WI38 (cell line): ENCODE data around the gene ZNF236.
A peak's percentile ranks its signal among the peaks of the same experiment; 100 is the strongest.

Source experiments
- H3K4me3 ChIP-seq: 2 replicates; pipeline ENCODE4 v1.5.1; 2011; ENCODE audit warnings: low read depth, mild to moderate bottlenecking, control low read depth, low read length
- TF ChIP-seq, protein P1 (sequence below): IDR thresholded peaks from 2 replicates; pipeline ENCODE4 v1.5.1; 2012; ENCODE audit warnings: low read depth, mild to moderate bottlenecking, control low read depth, low read length

The ZNF236 gene

DNA sequence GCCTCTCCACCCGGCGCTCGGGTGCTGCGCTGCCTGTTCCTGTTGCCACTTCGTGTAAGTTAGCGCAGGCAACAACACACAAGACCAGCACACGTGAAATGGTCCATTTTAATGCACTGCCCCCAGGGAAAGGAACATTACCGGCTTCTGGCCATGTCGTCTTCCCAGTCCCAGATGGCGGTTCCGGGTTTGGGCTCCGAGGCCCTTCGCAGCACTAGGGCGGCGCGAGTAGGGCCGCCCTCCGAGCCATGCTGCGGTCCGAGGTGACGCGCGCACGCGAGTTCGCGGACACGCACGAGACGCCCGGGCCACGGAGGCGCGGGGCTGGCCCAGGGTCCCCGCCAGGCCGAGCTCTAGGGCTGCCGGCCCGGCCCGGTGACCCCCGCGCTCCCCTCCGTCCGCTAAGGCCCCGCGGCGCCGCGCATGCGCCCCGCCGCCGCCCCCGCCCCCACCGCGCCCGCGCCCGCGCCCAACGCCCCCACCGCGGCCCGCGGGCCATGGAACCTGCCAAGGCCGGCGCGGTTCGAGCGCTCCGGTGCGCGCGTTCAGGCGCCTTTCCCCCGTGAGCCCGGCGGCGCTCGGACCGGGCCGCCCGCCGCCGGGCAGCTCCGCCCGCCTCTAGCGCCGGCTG lies 367 bp upstream of the ZNF236 start:
- TF ChIP-seq, protein P1, sequence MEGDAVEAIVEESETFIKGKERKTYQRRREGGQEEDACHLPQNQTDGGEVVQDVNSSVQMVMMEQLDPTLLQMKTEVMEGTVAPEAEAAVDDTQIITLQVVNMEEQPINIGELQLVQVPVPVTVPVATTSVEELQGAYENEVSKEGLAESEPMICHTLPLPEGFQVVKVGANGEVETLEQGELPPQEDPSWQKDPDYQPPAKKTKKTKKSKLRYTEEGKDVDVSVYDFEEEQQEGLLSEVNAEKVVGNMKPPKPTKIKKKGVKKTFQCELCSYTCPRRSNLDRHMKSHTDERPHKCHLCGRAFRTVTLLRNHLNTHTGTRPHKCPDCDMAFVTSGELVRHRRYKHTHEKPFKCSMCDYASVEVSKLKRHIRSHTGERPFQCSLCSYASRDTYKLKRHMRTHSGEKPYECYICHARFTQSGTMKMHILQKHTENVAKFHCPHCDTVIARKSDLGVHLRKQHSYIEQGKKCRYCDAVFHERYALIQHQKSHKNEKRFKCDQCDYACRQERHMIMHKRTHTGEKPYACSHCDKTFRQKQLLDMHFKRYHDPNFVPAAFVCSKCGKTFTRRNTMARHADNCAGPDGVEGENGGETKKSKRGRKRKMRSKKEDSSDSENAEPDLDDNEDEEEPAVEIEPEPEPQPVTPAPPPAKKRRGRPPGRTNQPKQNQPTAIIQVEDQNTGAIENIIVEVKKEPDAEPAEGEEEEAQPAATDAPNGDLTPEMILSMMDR: no peak
- H3K4me3 ChIP-seq: peak overlapping the region; percentile 91

DNA sequence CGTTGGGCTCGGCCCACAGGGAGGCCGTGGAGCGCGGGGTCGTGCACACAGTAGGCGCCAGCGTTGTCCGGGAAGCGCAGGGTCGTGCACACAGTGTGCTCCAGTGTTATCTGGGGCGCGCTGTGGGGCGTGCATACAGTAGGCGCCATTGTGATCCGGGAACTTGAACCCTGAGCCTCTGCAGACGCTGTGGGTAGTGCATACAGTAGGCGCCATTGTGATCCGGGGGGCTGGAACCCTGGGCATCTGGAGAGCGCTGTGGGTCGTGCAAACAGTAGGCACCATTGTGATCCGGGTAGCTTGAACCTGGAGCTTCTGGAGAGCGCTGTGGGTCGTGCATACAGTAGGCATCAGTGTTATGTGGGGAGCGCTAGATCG lies 793 bp downstream of the ZNF236 start:
- peak overlapping the region; percentile 73 for H3K4me3 ChIP-seq

DNA sequence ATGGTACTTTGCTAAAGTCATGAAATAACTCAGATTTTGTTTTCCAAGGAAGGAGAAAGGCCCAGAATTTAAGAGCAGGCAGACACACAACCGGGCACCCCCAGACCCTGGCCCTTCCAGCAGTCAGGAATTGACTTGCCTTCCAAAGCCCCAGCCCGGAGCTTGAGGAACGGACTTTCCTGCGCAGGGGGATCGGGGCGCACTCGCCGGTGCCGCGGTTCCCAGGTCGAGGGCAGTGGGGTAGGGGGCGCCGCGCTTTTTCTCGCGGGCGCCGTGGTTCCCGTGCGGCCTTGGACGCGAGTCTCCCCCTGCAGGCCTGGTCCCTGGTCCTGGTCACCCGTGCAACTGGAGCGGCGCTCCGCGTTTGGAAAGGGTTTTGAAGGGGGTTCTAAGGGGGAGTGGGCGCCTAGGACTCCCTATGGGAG lies 1.2 kb downstream of the ZNF236 start:
- H3K4me3 ChIP-seq: peak overlapping the region; percentile 73
- TF ChIP-seq, protein P1: no peak

More for the DNA sequence above, 793 bp downstream of the ZNF236 start:
- TF ChIP-seq, protein P1: no peak

DNA sequence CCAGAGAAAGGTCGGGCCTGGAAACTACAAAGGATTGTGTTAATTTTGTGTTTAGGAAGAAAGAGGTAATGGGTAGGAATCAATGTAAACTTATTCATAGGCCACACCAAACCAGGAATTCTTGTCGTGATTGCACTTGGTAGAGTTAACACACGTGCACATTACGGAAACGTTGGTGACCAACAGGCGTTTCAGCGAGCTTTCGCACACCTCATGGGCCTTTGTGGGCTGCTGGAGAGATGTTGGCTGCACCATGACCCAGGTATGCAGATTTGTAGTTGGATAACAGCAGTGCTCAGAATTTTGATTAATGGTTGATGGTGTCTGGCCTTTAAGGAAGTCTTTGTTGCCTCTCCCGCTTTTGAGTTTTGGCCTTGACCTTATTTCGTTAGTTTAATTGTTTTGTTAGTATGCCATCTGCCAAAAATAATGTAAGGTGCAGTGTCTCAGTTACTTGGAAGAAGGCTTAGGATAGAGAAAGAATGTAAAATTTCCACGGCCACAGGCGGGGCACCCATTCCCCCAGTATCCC lies 1.9 kb downstream of the ZNF236 start:
- peak overlapping the region; percentile 73; the same call in 1 of the 2 replicates for H3K4me3 ChIP-seq
- TF ChIP-seq, protein P1: no peak

DNA sequence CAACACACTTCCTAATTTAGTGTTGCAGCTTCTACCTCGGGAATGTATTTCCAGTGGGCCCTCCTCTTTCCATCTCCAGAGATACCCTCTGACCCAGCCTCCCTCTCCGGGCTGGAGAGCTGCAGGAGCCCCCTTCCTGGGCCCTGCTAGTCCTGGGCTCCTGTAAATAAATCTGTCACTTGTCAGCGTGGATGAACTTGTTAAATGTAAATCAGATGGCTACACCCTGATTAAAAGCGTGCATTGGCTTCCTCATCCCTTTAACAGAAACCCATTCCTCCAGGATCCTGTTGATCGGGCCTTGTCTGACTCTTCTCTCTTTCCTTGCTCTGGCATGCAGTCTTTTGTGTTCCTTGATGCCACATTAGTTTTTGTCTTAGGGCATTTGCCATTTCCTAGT lies 2.4 kb downstream of the ZNF236 start:
- H3K4me3 ChIP-seq: no peak overlapping the region
- TF ChIP-seq, protein P1: no peak

DNA sequence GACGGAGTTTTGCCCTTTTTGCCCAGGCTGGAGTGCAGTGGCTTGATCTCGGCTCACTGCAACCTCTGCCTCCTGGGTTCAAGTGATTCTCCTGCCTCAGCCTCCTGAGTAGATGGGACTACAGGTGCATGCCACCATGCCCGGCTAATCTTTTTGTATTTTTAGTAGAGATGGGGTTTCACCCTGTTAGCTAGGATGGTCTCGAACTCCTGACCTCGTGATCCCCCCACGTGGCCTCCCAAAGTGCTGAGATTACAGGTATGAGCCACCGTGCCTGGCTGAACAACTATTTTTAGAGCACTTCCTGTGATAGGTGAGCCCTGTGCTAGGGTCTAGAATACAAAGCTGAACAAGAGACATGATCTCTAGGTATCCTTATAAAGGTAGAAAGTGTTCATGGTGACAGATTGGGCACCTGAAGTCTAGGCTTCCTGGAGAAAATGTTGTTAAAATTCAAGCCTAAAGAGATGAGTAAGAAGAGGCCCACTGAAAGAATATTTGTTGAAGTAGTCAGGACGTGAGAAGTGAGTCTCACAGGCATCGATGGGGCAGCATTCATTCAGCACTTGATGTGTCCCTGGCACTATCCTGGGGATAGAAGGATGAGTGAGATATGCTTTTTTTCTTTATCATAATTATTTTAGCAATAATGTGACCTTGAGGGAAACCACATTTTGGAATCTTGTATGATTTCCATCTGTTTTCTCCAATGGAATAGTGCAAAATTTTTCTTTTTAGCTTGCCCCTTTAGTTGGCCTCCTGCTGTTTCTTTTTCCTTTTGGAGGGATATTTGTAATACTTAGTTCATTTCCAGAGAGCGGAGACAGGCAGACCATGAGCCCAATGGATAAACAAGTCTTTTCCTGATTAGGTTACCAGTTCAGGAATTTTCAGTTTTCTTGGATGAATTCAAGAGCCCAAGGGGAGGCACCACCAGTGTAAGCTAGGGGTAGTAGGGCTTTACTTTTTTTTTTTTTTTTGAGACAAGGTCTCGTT lies 5.1 kb downstream of the ZNF236 start:
- TF ChIP-seq, protein P1: no peak
- H3K4me3 ChIP-seq: no peak overlapping the region
